Mucosa of descending colon (tissue), 3 donors: ENCODE data around the gene MEGF6. TPM values are rescaled to one million over a fixed set of nuclear protein-coding genes. Genes with fewer than 3 reads are reported as not detected.
A peak's percentile ranks its signal among the peaks of the same experiment; 100 is the strongest.

ENCODE experiments used
- ATAC-seq: fragments of 200-7000 bp; cut with Tn5 transposase; one replicate; pipeline ENCODE4 v1.9.1; 2020; ENCODE audit warnings: mild to moderate bottlenecking, moderate library complexity
- DNase-seq, 3 donors: peaks; one replicate each; pipeline ENCODE4 v3.0.0-alpha.2; 2020
- H3K36me3 ChIP-seq: fragments of 200-600 bp; one replicate; pipeline ENCODE4 v1.8.0; 2021; ENCODE audit warnings: low read depth, mild to moderate bottlenecking
- H3K4me1 ChIP-seq: fragments of 200-600 bp; one replicate; pipeline ENCODE4 v1.8.0; 2021; ENCODE audit warnings: low read depth, mild to moderate bottlenecking
- H3K4me3 ChIP-seq: fragments of 200-600 bp; one replicate; pipeline ENCODE4 v1.8.0; 2021; ENCODE audit warnings: mild to moderate bottlenecking
- H3K9me3 ChIP-seq: fragments of 200-600 bp; one replicate; pipeline ENCODE4 v1.8.0; 2021; ENCODE audit warnings: mild to moderate bottlenecking
- intact Hi-C, 2 donors: fragments of 100-400 bp; cut with DNase I in 1 of 2; cut with micrococcal nuclease in 1 of 2; formaldehyde crosslinking; loops; one replicate each; pipeline versions ENCODE4 v1.11.0 to v1.11.1; 2022; cut with DNase I, micrococcal nuclease
- total RNA-seq, 3 donors: library from RNA; stranded (reverse); fragmentation: NEBNext Ultra II Directional in 2 of 3; extraction: Animal tissue kit (Norgen Biotek cat#: 25700) in 2 of 3; gene quantifications; one replicate each; pipeline versions ENCODE4 v1.2.1 to v1.2.4, GENCODE V29; 2021 to 2023
- TF ChIP-seq, protein P1 (sequence below): fragments of 200-600 bp; IDR thresholded peaks from one replicate; pipeline ENCODE4 v1.8.0; 2022; ENCODE audit warnings: antibody characterized with exemption, mild to moderate bottlenecking
- donor health status: DM: no; HTN: no; CAD: no; lungs with moderate emphysema.
- donor health status: DM: no; HTN: no; CAD: no.
- donor health status: DM: no; HTN: yes; CAD: no.

The MEGF6 gene
- total RNA-seq, 3 donors from 2014 or later, result 6.2 to 12.2 (median 8.5) TPM

DNA sequence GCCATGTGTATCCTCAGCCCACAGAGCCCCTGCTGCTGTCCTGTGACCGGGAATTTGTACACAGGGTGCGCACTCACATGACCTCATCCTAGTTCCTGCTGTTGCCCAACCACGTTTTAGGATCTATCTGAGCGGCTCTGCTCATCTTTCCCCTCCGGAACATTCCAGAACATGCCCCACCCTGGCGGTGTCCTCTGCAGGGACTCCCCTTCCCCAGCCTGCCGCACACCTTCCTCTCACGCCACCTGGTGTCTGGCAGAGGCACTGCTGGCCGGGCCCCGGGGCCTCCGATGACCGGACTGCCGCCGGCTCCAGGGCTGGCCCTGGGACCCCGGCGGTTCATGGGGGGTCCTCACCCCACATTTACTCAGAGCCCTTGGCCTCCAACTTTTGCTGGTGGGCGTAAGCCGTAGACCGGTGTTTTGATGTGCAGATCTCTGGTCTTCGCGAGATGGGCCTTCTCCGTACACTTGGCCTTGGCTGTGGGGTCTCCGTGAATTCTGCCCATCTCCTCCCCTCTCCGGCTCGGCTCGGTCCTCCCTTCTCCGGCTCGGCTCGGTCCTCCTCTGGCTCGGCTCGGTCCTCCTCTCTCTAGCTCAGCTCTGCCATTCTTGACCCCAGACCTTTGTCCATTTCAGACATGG, 127.4 kb downstream of the MEGF6 start:
- ATAC-seq (peak; percentile 57), DNase-seq (peak in 2 of 3 donors; percentile 69 to 77)
- intact Hi-C loops, result no loop called here
- Histone ChIP-seq H3K4me3 (no peak overlapping the region), H3K36me3 (no peaks in the 10 kb centered on the region), H3K4me1 (peaks cover 10% of the 10 kb centered on the region), H3K9me3 (no peaks in the 10 kb centered on the region)
- TF ChIP-seq, protein P1, sequence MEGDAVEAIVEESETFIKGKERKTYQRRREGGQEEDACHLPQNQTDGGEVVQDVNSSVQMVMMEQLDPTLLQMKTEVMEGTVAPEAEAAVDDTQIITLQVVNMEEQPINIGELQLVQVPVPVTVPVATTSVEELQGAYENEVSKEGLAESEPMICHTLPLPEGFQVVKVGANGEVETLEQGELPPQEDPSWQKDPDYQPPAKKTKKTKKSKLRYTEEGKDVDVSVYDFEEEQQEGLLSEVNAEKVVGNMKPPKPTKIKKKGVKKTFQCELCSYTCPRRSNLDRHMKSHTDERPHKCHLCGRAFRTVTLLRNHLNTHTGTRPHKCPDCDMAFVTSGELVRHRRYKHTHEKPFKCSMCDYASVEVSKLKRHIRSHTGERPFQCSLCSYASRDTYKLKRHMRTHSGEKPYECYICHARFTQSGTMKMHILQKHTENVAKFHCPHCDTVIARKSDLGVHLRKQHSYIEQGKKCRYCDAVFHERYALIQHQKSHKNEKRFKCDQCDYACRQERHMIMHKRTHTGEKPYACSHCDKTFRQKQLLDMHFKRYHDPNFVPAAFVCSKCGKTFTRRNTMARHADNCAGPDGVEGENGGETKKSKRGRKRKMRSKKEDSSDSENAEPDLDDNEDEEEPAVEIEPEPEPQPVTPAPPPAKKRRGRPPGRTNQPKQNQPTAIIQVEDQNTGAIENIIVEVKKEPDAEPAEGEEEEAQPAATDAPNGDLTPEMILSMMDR, result peak; percentile 77

DNA sequence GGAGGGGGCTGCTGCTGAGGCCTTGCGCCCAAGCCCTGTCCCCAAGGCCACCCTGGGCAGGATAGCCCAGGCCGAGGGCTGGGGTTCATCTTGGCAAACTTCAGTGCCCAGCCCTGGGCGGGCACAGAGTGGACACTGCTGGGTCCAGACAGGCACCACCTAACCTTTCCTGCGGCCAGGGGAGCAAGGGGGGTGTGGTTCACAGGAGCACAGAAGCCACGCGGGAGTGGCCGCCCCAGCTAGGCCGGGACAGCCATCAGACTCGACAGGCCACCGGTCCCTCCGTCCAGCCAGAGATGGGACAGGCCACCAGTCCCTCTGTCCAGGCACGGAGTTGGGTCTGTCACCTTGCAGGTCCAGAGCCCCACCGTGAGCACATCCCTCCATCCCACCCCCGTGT, 127.9 kb downstream of the MEGF6 start:
- DNase-seq (no peak), ATAC-seq (peak; percentile 2)
- no peak overlapping the region for H3K4me3 ChIP-seq
- H3K9me3 ChIP-seq, result no peaks in the 10 kb centered on the region
- TF ChIP-seq, protein P1, result no peak
- intact Hi-C loops, result no loop called here
- H3K36me3 ChIP-seq, result no peaks in the 10 kb centered on the region
- H3K4me1 ChIP-seq, result peaks cover 10% of the 10 kb centered on the region

DNA sequence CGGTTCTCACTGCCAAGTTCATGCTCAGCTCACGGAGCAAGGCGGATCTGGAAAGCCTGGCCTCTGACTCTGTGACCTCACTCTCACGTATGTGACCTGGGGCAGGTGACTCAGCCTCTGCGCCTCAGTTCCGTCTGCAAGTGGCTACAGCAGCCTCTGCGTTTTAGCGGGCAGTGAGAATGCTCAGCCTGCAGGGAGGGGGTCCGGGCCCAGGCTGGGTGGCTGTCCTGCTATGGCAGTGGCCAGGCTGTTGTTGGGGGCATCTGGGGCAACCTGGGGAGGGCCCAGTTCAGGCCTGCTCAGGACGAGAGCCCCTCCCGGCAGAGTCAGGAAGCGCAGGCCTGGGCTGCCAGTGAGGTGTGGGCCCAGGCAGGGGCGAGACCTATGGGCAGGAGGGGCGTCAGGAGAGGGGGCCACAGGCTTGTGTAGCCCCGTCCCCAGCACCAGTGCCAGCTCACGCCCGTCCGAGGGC, 128.9 kb downstream of the MEGF6 start:
- ATAC-seq, result peak; percentile 49

GRCh38 chr1:3481836-3482375, 129.4 kb downstream of the MEGF6 start:
- intact Hi-C loops, result no loop called here
- H3K36me3 ChIP-seq, result no peaks in the 10 kb centered on the region
- no peak for ATAC-seq

More for the DNA sequence above, 128.9 kb downstream of the MEGF6 start:
- peak in 1 of 3 donors; percentile 19 for DNase-seq
- TF ChIP-seq, protein P1, result no peak
- H3K9me3 ChIP-seq, result no peaks in the 10 kb centered on the region
- no peak overlapping the region for H3K4me3 ChIP-seq
- peaks cover 10% of the 10 kb centered on the region for H3K4me1 ChIP-seq
- intact Hi-C loops, result no loop called here
- H3K36me3 ChIP-seq, result no peaks in the 10 kb centered on the region

DNA sequence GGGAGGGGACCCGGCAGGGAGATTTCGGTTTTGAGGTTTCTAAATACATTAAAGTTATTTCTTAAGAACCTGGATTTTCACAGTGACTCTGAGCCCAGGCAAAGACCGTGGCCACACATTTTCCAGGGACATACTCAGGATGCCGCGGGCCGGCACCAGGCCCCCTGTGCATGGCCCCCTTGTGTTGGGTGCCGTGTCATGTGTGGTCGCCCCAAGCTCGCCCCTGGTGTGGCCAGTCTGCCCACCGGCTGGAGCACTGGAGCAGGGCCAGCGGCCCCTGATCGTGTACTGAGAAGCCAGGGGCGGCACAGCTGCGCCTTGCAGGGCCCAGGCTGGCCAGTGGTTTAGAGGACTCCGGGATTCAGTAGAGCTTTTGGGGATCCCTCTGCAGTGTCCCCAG, 130.3 kb downstream of the MEGF6 start:
- TF ChIP-seq, protein P1, result no peak

More at GRCh38 chr1:3481836-3482375, 129.4 kb downstream of the MEGF6 start:
- DNase-seq, result no peak
- Histone ChIP-seq H3K4me1 (peaks cover 10% of the 10 kb centered on the region), H3K9me3 (no peaks in the 10 kb centered on the region), H3K4me3 (no peak overlapping the region)
- TF ChIP-seq, protein P1, result no peak

More for the DNA sequence above, 130.3 kb downstream of the MEGF6 start:
- Histone ChIP-seq H3K4me1 (peaks cover 10% of the 10 kb centered on the region), H3K36me3 (no peaks in the 10 kb centered on the region), H3K4me3 (no peak overlapping the region), H3K9me3 (no peaks in the 10 kb centered on the region)
- ATAC-seq (no peak), DNase-seq (no peak)
- intact Hi-C loops, result no loop called here
